GM23338 (cell line): ENCODE data around the gene DHX58. TPM values are rescaled to one million over a fixed set of nuclear protein-coding genes. Genes with fewer than 3 reads are reported as not detected.

ENCODE experiments used
- ATAC-seq: fragments of 200-7000 bp; cut with Tn5 transposase; 3 replicates; pipeline ENCODE4 v1.9.1; 2020
- DNase-seq: peaks from one replicate; pipeline ENCODE4 v3.0.0-alpha.2; 2015; ENCODE audit warnings: low spot score
- H2AFZ ChIP-seq: fragments of 200-600 bp; sonication (generic); 2 replicates; pipeline ENCODE4 v1.8.0; 2016; ENCODE audit warnings: antibody characterized with exemption, mild to moderate bottlenecking, moderate library complexity
- H3F3A ChIP-seq: fragments of 200-600 bp; sonication (generic); replicated peaks from 2 replicates; pipeline ENCODE4 v1.8.0; 2017; ENCODE audit warnings: antibody characterized with exemption, mixed run types, low read depth
- H3K27ac ChIP-seq: fragments of 200-600 bp; sonication (generic); 2 replicates; pipeline ENCODE4 v1.6.1; 2016; ENCODE audit warnings: low read depth
- H3K27me3 ChIP-seq: fragments of 200-600 bp; sonication (generic); 2 replicates; pipeline ENCODE4 v1.8.0; 2016; ENCODE audit warnings: mild to moderate bottlenecking, mixed run types, moderate library complexity; ENCODE audit not compliant: insufficient read depth
- H3K36me3 ChIP-seq: fragments of 200-600 bp; sonication (generic); 2 replicates; pipeline ENCODE4 v1.8.0; 2016; ENCODE audit warnings: mild to moderate bottlenecking; ENCODE audit not compliant: insufficient read depth
- H3K4me1 ChIP-seq: fragments of 200-600 bp; sonication (generic); 2 replicates; pipeline ENCODE4 v1.8.0; 2016; ENCODE audit warnings: mild to moderate bottlenecking, moderate library complexity; ENCODE audit not compliant: insufficient read depth
- H3K4me2 ChIP-seq: fragments of 200-600 bp; sonication (generic); 2 replicates; pipeline ENCODE4 v1.7.1; 2017; ENCODE audit warnings: mixed run types
- H3K4me3 ChIP-seq: fragments of 200-600 bp; sonication (generic); 2 replicates; pipeline ENCODE4 v1.6.1; 2016; ENCODE audit warnings: mixed run types
- H3K79me2 ChIP-seq: fragments of 200-600 bp; sonication (generic); replicated peaks from 2 replicates; pipeline ENCODE4 v1.8.0; 2017; ENCODE audit warnings: mild to moderate bottlenecking; ENCODE audit not compliant: insufficient read depth
- H3K9me2 ChIP-seq: fragments of 200-600 bp; sonication (generic); 2 replicates; pipeline ENCODE4 v1.8.0; 2017; ENCODE audit not compliant: insufficient read depth
- H4K20me1 ChIP-seq: fragments of 200-600 bp; sonication (generic); replicated peaks from 2 replicates; pipeline ENCODE4 v1.8.0; 2017; ENCODE audit warnings: mild to moderate bottlenecking; ENCODE audit not compliant: insufficient read depth
- H3K27ac Mint-ChIP-seq: 2 replicates; pipeline ENCODE4 v1.8.0; 2020; ENCODE audit warnings: inconsistent platforms, mild to moderate bottlenecking, moderate library complexity, mixed read lengths
- H3K27me3 Mint-ChIP-seq: 3 replicates; pipeline ENCODE4 v1.8.0; 2022; ENCODE audit warnings: low read depth, mild to moderate bottlenecking, moderate library complexity, mixed read lengths, inconsistent platforms; ENCODE audit not compliant: insufficient read depth, poor library complexity
- H3K36me3 Mint-ChIP-seq: 3 replicates; pipeline ENCODE4 v1.8.0; 2021; ENCODE audit warnings: low read depth, mild to moderate bottlenecking, inconsistent platforms, moderate library complexity, mixed read lengths
- H3K4me1 Mint-ChIP-seq: 3 replicates; pipeline ENCODE4 v1.8.0; 2020; ENCODE audit warnings: mild to moderate bottlenecking, inconsistent platforms, mixed read lengths
- H3K4me3 Mint-ChIP-seq: 3 replicates; pipeline ENCODE4 v1.8.0; 2021; ENCODE audit warnings: moderate library complexity, mild to moderate bottlenecking, inconsistent platforms, mixed read lengths
- H3K9me3 Mint-ChIP-seq: 3 replicates; pipeline ENCODE4 v1.8.0; 2020; ENCODE audit warnings: moderate library complexity, mild to moderate bottlenecking, inconsistent platforms, mixed read lengths
- CREB1 ChIP-seq: fragments of 250-450 bp; sonication (Bioruptor Pico); IDR thresholded peaks from 2 replicates; pipeline ENCODE4 v1.5.0; 2020; ENCODE audit warnings: low read depth, mild to moderate bottlenecking, moderate library complexity
- CTCF ChIP-seq, 2 experiments: fragments of 200-600 bp in 1 of 2; sonication (generic) in 1 of 2; conservative IDR thresholded peaks; 2 replicates each; pipeline versions ENCODE4 v1.5.1 to v1.6.1; 2016 to 2017; ENCODE audit warnings: antibody characterized with exemption in 2 of 2, low read depth in 2 of 2, mild to moderate bottlenecking in 2 of 2, moderate library complexity in 1 of 2
- ETS1 ChIP-seq: IDR thresholded peaks from 2 replicates; pipeline ENCODE4 v1.6.1; 2016; ENCODE audit warnings: antibody characterized with exemption
- JUNB ChIP-seq: IDR thresholded peaks from one replicate; pipeline ENCODE4 v1.6.1; 2016; ENCODE audit warnings: antibody characterized with exemption; ENCODE audit not compliant: unreplicated experiment
- NANOG ChIP-seq: IDR thresholded peaks from 2 replicates; pipeline ENCODE4 v1.6.1; 2016; ENCODE audit warnings: antibody characterized with exemption, borderline replicate concordance
- POLR2AphosphoS5 ChIP-seq: IDR thresholded peaks from 2 replicates; pipeline ENCODE4 v1.6.1; 2016; ENCODE audit warnings: antibody characterized with exemption, low read depth
- REST ChIP-seq: IDR thresholded peaks from one replicate; pipeline ENCODE4 v1.6.1; 2018; ENCODE audit warnings: antibody characterized with exemption; ENCODE audit not compliant: unreplicated experiment
- ZNF114 ChIP-seq: fragments of 250-450 bp; sonication (Bioruptor Pico); IDR thresholded peaks from 2 replicates; pipeline ENCODE4 v1.5.0; 2020; ENCODE audit warnings: mild to moderate bottlenecking, moderate library complexity
- polyA plus RNA-seq: library from polyadenylated mRNA; unstranded; fragments of >200 nt; fragmentation: Nextera tagmentation; extraction: Ambion mirVana; gene quantifications from 2 replicates; pipeline ENCODE4 v1.2.1, GENCODE V29; 2016
- total RNA-seq: library from RNA; depleted of rRNA; stranded (reverse); fragments of >200 nt; shearing (Covaris generic); gene quantifications from 2 replicates; pipeline ENCODE4 v1.2.3, GENCODE V29; 2014

Gene DHX58
- total and polyA plus RNA-seq, 2 experiments from 2014 or later, result 4.1 to 6.6 TPM

- no peak for ATAC-seq
- no peaks in the 10 kb centered on the region for H3K36me3 ChIP-seq
- H3K4me3 Mint-ChIP-seq, result no peak overlapping the region
- no peak overlapping the region for H3K4me3 ChIP-seq
- no peak for DNase-seq
- H2AFZ ChIP-seq, result no peak overlapping the region
- no peak overlapping the region for H3K27ac ChIP-seq
- no peaks in the 10 kb centered on the region for H3F3A ChIP-seq
- H3K9me2 ChIP-seq, result no peaks in the 10 kb centered on the region
- TF ChIP-seq JUNB, result no peak
- TF ChIP-seq ZNF114 (CRISPR knock-in tag), result no peak
- no peak for TF ChIP-seq ETS1
- TF ChIP-seq REST, result no peak
- no peak for TF ChIP-seq POLR2AphosphoS5
- H4K20me1 ChIP-seq, result no peaks in the 10 kb centered on the region
- no peaks in the 10 kb centered on the region for H3K79me2 ChIP-seq
- H3K9me3 Mint-ChIP-seq, result no peaks in the 10 kb centered on the region
- no peak overlapping the region for H3K27ac Mint-ChIP-seq
- H3K36me3 Mint-ChIP-seq, result no peaks in the 10 kb centered on the region
- peaks cover 4% of the 10 kb centered on the region for H3K27me3 Mint-ChIP-seq
- no peak overlapping the region for H3K4me2 ChIP-seq
- H3K4me1 ChIP-seq, result no peaks in the 10 kb centered on the region
- H3K27me3 ChIP-seq, result no peaks in the 10 kb centered on the region
- peaks cover 13% of the 10 kb centered on the region; the same call in 2 of the 3 replicates for H3K4me1 Mint-ChIP-seq
Observed at GRCh38 chr17:42079541-42079940, 33.0 kb downstream of the DHX58 start.

- no peak for TF ChIP-seq CTCF (conservative IDR thresholded peaks at IDR 0.05; ENCODE audit: low read depth in 2 of 2)
- TF ChIP-seq REST, result no peak
- TF ChIP-seq NANOG, result no peak
- TF ChIP-seq JUNB, result no peak
- no peak for TF ChIP-seq CREB1 (CRISPR knock-in tag)
- no peak for TF ChIP-seq ZNF114 (CRISPR knock-in tag)
- Histone ChIP-seq H3K79me2 (no peaks in the 10 kb centered on the region), H3K4me1 (no peaks in the 10 kb centered on the region), H4K20me1 (no peaks in the 10 kb centered on the region), H3K9me2 (no peaks in the 10 kb centered on the region), H3K36me3 (no peaks in the 10 kb centered on the region), H3K4me3 (no peak overlapping the region), H2AFZ (no peak overlapping the region), H3K27me3 (no peaks in the 10 kb centered on the region), H3K4me2 (no peak overlapping the region), H3F3A (no peaks in the 10 kb centered on the region), H3K27ac (no peak overlapping the region)
- no peak for DNase-seq
- no peaks in the 10 kb centered on the region for H3K9me3 Mint-ChIP-seq
- H3K27me3 Mint-ChIP-seq, result peaks cover 4% of the 10 kb centered on the region
- no peaks in the 10 kb centered on the region for H3K36me3 Mint-ChIP-seq
- no peak overlapping the region for H3K27ac Mint-ChIP-seq
- no peak overlapping the region for H3K4me3 Mint-ChIP-seq
- ATAC-seq, result no peak
- H3K4me1 Mint-ChIP-seq, result peaks cover 13% of the 10 kb centered on the region; the same call in 2 of the 3 replicates
Observed at GRCh38 chr17:42078396-42079043, 34.0 kb downstream of the DHX58 start.
